Measurements from ENCODE around the gene HPS5.

DNA sequence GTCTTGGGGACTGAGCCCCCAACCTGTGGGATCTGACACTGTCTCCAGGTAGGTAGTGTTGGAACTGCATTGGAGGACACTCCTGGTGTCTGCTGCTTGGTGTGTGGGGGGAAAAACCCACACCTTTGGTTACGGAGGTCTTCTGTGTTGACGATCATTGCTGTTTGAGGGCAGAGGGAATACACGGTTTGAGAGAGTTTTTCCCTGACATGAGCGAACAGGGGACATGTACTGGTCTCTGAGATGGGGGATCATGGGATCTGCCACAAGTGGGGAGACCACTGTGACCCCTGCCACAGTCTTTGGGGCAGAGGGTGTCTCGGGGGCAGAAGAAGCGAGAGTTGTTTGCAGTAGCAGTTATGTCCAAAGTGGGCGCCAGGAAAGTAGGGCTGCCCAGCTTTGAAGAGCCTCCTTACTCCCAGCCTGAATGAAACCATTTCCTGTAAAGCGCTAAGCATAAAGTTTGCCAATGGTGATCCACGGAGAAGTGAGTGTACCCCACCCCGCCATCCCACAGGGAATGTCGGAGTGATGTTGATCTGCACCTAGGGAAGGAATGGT is 68.1 kb downstream of the HPS5 start:
- TF ChIP-seq, protein P1, sequence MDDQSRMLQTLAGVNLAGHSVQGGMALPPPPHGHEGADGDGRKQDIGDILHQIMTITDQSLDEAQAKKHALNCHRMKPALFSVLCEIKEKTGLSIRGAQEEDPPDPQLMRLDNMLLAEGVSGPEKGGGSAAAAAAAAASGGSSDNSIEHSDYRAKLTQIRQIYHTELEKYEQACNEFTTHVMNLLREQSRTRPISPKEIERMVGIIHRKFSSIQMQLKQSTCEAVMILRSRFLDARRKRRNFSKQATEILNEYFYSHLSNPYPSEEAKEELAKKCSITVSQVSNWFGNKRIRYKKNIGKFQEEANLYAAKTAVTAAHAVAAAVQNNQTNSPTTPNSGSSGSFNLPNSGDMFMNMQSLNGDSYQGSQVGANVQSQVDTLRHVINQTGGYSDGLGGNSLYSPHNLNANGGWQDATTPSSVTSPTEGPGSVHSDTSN (CRISPR knock-in tag; IDR thresholded peaks at IDR 0.05), result no peak
- no peak for TF ChIP-seq YY2 (tag by site-specific recombination; IDR thresholded peaks at IDR 0.05)
- TF ChIP-seq, protein P2, sequence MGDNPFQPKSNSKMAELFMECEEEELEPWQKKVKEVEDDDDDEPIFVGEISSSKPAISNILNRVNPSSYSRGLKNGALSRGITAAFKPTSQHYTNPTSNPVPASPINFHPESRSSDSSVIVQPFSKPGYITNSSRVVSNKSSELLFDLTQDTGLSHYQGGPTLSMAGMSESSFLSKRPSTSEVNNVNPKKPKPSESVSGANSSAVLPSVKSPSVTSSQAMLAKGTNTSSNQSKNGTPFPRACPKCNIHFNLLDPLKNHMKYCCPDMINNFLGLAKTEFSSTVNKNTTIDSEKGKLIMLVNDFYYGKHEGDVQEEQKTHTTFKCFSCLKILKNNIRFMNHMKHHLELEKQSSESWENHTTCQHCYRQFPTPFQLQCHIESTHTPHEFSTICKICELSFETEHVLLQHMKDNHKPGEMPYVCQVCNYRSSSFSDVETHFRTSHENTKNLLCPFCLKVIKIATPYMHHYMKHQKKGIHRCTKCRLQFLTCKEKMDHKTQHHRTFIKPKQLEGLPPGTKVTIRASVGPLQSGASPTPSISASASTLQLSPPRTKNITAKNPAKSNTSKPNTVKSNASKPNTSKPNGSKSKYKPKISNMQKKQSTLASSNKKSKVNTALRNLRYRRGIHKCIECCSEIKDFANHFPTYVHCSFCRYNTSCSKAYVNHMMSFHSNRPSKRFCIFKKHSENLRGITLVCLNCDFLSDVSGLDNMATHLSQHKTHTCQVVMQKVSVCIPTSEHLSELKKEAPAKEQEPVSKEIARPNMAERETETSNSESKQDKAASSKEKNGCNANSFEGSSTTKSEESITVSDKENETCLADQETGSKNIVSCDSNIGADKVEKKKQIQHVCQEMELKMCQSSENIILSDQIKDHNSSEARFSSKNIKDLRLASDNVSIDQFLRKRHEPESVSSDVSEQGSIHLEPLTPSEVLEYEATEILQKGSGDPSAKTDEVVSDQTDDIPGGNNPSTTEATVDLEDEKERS (tag by site-specific recombination; IDR thresholded peaks at IDR 0.05), result no peak
- no peak for TF ChIP-seq ZFP3 (tag by site-specific recombination; IDR thresholded peaks at IDR 0.05; ENCODE audit: low read depth)
